Astrocyte (in vitro differentiated cells and primary cell): Measurements from ENCODE around the gene PALS1.

Experiments
- CTCF ChIP-seq: IDR thresholded peaks from 2 replicates; pipeline ENCODE4 v1.5.1; 2011; ENCODE audit warnings: low read depth, mild to moderate bottlenecking, inconsistent platforms, low read length, moderate library complexity; ENCODE audit not compliant: insufficient read depth
- EZH2 ChIP-seq: IDR thresholded peaks from 2 replicates; pipeline ENCODE4 v1.6.1; 2012; ENCODE audit warnings: mild to moderate bottlenecking, low read length, inconsistent platforms; ENCODE audit not compliant: insufficient read depth

- TF ChIP-seq CTCF = no peak
- TF ChIP-seq EZH2 = no peak
These were observed 19.3 kb upstream of the PALS1 start for GRCh38 chr14:67221982-67222328.
